NCI-H2029 treated with DMSO at 0.1 percent for 48 hours (cell line): Measurements from ENCODE around the gene SIL1.

Experiments
- DNase-seq: peaks from one replicate; lab custom pipeline; 2025; lab: John Stamatoyannopoulos, UW

Gene SIL1

DNA sequence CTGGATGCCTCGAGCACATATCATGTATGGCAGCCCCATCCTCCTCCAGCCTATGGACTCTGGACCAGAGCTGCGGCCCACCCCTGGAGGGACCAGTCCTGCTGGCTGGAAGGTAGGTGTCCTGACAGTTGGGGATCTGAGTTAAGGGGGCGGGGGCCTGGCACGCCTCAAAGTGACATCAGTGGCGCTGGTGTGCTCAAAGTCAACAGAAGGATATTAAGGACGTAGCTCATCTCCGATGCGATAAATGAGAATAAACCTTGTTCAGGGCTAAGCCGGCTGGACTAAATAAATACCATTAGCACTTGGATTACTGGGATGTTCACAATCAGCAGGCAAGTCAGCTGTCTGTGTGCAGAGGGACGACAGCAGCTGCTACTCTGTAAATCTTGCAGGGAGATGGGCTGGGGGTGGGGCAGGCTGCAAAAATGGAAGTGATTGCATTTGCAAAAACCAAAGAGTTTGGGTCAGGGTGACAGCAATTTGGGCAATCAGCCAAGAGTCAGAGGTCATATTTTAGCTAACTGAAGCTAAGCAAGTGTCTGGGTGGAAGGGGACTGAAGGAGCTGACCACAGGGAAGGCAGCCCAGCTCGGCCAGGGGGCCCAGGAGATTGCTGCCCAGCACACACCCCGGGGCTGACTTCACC is 243.0 kb downstream of the SIL1 start:
- DNase-seq = peak; percentile 87

DNA sequence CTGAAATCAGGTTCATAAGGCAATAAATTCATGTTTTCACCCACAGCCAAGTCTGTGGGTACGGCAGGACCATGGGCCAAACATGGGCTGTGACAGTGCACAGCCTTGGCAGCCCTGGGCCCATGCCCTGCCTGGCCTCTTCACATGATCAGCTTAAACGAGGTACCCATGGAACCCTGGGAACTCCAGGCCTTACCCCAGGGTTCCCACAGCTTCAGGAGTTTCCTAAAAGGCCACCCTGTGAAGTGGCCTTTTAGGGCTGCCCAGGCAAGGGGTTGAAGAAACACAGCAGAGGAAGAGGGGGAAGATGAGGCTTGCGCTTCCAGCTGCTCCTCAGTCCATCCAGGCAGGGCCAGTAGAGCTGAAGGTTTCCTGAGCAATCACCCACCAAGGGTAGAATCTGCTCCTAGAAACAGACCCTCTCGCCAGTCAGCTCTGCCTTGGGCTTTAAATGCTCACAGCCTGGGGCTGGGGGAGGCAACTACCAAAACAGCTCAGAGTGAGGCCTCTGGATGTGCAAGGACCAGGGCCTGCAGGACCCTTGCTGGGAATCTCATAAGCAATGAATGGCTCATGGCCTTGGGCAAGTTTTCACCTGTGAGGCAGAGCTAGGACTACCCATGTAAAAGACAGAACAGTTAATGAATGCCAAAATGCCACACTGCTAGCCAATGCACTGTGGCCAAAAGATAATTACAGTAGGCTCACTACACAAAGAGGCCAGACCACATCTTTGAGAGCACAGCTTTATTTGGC is 243.7 kb downstream of the SIL1 start:
- DNase-seq = no peak

DNA sequence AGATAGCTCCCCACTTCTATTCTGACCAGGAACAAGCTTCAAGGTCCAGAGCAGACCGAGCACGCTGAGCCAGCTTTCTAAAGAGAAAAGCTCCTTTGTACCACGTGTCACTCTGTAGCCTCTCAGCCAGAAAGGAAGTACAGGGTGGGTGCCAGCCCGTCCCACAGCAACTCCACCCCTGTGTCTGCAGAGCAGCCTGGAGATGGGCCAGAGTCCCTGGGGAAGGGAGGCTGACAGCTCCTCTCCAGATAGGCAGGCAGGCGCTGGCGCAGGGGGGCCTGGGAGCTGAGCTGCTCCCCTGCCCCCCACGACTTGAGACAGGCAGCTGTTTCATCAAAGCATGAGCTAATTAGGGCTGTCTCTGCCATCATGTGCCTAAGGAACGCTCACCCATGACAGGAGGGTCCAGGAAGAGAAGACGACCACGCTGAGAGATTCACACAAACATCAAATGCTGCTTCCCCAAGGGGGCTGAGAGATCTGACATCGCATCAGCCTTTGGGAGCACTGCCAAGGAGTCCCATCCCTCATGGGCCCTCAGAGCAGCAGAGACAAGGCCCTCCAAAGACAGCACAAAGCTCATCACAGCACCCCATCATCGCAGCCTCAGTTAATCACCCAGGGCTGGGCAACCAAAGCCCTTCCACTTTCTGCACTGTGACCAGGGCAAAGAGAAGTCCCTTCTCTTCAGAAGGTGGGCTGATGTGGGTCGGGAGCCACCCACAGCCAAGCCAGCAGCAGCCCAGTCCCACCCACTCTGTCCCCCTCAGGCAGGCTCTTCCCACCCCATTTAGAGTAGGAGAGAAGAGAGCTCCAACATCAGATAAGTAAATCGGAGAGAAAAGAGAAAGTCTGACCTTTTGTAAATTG is 244.5 kb downstream of the SIL1 start:
- peak; percentile 93 for DNase-seq

DNA sequence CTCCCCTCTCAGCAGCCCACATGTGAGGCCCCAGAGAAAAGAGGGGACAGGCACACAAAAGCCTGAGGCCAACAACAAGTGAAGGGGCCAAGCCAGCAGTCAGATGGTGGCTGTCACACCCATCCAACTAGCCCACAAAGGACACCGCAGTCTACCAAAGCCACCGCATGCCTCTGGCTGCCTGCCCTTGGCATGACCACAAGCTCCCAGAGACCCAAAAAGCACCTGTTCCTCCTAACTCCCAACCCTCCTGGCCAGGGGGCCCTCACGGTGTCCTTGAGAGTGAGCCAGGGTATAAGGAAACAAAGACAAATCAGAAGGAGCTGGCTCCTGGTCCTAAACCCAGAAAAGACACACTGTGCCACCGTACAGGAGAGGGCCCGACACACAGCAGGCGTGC is 245.2 kb downstream of the SIL1 start:
- DNase-seq = peak; percentile 93

DNA sequence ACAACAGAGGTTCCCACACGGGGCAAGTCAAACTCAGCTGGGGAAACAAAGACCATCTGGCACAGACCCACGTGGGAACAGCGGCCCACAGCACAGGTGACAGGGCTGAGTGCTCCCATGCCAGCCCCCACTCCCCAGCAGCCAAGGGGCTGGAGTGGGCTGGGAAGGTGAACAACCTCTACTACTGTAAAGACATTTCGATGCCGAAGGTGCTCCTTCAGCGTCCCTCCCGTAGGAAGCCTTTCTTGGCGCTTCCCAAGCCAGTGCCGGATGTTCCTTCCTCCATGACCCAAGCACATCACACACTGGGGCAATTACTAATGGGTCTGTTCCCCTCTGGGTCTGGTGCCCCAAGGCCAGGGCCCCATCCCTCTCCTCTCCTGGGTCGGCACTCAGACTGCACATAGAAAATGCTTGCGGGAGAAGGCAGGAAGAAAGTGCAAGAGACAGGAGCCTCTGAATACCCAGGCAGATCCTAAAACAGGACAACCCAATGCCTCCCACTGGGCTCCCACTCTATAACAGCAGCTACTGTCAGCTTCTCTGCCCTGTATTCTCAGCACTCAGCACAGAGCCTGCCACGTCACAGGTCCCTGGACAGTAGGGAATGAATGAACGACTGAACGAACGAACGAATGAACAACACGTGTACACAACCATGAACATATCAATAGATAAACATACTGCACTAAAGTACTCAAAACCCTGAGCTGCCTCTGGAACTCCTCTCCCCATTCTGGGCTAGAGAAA is 246.0 kb downstream of the SIL1 start:
- no peak for DNase-seq

DNA sequence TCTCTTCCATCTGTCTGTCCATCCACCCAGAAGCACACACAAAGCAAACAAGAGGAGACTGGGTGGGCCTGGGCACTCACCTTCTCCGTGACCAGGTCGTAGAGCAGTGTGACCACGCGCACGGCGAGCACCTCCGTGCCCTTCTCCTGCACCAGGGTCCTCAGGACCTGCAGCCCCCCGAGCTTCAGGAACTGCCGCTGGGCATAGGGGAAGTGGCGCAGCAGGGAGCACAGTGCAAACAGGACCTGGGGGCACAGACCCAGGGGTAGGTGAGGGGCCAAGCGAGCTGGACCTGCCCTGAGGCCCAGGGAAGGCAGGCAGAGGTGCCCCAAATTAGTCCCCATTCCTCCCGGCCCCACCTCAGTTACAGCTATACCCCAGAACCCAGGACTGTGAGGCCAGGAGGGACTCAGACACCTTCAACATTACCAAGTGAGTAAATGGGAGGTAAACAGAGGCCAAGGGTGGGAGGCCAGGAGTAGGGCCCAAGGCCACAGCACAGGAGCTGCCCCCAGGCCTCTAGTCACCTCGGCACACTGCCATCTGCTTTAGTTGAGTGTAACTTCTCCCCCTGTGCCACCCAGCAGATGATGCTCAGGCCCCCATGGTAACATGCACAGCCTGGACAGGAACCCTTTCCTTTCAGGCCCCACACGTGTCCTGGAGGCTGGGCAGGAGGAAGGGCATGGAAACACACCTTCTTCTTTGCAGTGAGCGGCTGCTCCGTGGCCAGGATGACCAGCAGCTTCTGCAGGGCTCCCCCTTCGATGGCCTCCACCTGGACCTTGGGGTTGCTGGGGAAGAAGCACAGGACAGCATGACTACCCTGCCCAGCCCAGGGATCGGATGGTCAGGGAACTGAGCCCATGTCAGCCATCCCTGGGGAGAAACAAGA is 246.8 kb downstream of the SIL1 start:
- DNase-seq = no peak

DNA sequence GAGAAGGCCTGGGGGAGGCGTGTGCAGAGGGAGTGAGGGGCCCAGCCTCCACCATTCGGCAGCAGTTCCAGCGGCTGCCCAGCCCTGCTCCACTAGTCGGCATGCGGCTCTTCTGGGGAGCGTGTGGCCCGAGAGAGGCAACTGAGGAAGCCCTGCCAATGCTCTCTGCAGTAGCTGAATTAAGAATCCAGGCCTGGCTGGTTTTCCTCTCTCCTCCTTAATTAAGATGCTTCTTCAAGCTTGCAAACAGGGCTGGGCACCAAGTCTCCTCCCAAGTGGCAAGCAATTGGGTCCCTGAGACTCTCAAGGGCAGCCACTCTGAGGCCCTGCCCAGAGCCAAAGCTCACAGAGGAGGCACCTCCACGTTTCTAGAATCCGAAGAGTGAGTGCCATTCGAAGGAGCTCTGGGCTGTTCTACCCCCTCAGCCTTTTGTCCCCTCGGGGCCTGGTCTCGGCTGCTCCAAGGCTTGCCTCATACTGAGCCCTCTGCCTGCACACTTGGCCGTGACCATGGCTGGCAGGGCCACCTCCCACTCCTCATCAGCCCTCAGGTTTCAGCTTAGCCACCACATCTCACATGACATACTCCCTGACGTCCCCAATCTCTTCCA is 247.6 kb downstream of the SIL1 start:
- no peak for DNase-seq

DNA sequence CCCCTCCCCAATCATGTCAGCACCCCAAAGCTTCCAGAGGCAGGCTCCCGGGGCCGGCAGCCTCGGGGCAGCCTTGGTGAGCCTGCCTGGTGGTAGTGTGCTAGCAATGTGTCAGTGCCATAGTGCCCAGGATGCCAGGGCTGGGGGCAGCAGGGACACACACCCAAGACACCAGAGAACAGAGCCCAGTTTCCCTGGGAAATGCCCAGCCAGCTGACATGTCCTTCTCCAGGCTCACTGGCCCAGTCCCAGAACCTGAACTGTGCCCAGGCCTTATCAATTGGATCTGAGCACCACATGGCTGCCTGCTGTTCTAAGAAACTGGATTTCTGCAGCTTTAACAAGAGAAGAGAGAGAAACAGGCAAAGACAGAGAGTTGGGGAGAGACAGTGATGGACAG is 248.2 kb downstream of the SIL1 start:
- DNase-seq = no peak

DNA sequence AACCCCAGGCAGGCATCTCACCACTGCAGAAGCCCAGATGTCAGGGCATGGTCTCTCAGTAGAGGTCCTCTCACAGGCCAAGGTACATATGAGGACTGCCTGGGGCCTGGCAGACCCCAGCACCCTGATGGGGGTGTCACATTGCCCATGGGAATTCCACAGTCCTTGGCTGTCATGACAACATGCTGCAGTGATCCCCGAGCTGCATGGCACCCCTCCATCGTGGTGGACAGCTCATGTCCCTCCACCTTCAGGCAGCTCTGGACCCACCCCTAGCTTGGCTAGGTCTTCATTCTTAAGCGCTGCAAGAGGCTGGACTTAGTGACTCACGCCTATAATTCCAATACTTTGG is 249.0 kb downstream of the SIL1 start:
- no peak for DNase-seq

DNA sequence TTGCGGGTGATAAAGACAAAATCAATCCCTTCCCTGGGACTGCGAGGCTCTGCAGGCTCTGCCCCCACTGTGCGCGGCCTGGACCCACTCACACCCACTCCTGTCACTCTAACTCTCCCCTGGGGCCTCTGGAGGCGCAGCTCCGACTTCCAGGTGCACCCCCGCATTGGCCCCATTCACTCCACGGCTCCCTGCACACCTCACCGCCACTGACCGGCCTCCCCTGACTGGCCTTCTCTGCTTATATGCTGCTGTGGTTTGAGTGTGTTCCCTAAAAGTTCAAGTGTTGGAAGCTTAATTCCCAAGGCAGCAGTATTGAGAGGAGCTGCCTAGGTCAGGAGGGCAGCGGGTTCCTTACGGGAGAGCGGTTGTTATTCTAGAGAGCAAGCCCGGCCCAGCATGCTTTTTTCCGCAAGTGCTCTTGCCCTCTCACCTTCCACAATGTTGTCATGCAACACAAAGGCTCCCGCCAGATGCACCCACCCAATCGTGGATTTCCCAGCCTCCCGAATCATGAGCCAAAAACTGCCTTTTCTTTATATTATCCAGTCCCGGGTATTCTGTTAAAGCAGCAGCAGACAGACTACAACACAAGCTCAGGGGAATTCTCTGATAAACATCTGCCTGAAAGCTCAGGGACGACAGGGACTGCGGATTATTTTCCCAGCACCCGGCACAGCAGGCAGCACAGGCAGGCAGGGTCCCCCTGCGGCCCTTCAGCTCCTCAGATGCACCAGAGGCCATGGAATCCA is 249.5 kb downstream of the SIL1 start:
- DNase-seq = no peak

DNA sequence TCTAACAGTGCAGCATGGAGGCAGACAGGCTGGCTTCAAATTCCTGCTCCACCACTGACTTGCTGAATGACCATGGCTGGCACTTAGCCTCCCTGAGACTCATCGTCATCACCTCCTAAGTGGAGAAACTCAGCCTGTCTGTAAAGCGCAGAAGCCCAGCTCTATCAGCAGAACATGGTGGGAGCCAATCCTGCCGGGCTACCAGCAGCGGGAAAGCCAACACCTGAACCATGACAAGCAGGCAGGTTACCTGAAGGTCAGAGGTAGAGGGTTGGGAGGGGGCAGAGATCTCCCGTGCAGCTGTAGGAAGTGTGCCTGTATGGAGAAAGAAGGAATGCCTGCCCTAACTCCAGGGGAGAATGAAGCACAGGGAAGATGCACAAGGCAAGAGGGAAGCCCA is 250.4 kb downstream of the SIL1 start:
- DNase-seq = no peak

DNA sequence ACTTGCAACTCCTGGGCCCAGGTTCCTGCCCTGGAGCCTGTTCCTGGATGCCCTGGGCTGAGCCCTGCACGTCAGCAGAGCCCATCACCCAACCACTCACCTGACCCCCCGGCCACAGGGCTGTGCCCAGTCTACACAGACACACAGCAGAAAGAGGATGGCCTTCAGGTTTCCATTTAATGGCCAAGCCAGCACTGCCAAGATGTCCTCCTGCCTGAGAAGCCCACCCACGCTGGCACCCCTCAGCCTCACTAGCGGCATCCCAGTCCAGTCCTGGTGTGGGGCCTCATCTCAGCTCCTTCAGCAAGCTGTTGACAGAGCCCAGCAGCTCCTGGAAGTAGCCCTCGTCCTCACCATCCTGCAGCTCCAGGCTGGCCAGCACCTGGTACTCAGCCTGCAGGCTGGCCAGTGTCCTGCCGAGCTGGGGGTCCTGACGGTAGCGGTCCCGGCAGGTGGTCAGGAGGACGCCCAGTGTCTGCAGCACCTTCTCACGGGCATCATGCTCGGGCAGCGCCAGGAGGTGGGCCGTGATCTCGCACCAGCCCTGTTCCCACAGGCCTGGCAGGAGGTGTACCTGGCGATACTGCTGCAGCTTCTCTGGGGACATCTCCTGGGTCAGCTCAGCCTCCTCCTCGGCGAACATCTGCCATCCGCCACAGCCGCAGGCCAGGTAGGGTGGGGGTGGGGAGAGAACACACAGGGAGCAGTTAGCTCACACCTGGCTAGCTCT is 251.2 kb downstream of the SIL1 start:
- DNase-seq = no peak

DNA sequence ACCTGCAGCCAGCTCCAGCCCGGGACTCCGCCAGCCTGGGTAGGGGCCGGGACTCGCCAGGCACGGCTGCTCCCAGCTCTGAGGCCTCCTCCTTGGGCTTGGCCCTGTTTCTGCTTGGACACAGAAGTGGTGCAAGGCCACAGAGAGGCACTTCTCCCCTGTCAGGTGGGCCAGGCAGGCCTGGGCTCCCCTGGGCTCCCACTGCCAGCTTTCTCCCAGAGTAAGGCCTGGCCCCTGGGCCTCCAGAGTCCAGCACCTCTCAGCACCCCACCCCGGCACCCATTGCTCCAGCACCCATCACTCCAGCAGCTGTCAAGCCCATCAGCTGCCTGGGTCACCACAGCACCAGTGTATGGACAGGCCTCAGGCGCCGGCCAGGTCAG is 251.9 kb downstream of the SIL1 start:
- DNase-seq = no peak

DNA sequence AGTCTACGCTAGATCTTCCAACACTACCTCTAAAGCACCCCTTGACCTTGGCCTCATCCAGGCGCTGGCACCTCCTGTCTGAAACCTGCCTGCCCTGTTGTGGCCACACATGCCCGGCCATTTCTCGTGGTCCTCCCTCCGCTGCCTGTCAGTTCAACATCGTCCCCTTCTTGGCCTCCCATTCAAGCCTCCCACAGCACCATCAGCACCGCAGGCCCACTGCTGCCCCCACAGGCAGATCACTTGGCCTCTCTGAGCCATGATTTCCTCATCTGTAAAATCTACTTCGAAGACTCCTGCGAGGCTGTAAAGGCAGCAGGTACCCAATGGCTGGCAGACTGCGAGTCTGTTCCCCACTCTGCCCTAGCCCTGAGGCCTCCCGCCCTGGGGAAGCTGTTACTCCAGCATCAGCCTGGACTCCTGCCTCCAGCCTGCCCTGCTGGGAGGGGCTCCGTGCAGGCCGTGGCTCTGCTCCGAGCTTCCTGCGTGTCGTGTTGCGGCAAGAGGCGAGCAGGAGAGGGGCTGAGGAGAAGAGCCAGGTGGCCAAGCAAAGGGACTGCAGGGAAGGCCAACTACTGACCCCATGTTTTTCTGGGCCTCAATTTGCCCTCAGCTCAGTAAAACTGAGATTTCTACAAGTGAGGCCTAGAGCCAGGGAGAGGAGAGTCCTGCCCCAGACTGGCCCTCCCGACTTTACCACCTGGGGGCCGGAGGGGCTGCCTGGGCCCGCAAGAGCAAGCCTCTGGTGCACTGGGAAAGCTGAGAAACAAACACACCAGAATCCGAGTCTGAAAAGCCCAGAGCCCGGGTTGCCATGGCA is 252.5 kb downstream of the SIL1 start:
- DNase-seq = no peak

DNA sequence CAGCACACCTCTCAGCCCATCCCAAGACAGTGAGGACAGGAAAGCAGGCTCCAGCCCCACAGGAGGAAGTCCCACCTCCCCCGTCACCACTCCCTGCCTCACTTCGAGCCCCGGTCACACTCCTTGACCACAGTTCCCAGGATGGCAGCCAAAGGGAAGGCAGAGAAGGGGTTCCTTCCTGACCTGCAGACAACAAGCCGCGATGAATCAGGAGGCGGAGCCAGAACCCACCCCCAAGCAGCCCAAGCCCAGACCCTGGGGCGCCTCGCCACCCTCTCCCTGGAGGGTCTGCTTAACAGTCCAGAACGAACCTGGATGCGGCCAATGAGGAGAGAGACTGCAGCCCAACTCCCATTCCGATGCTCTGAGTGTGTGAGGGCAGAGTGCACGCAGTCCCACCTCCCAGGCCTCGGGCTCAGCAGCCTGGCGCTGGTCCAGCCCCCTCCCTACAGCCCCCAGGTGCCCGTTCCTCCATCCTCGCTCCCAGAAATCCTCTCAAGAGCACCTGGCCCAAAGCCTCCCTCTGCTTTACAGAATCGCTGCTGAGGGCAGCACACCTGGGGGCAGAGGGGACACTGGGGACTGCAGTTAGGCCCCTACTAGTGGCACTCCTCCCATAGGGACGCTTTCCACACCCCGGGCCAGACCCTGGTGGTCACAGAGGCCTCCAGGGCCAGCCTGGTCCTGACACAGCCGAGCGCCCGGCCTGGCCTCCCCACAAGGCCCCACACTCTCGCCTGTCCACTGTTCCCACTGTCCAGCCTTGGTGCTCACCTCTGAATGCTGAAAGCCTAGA is 253.4 kb downstream of the SIL1 start:
- DNase-seq = no peak

DNA sequence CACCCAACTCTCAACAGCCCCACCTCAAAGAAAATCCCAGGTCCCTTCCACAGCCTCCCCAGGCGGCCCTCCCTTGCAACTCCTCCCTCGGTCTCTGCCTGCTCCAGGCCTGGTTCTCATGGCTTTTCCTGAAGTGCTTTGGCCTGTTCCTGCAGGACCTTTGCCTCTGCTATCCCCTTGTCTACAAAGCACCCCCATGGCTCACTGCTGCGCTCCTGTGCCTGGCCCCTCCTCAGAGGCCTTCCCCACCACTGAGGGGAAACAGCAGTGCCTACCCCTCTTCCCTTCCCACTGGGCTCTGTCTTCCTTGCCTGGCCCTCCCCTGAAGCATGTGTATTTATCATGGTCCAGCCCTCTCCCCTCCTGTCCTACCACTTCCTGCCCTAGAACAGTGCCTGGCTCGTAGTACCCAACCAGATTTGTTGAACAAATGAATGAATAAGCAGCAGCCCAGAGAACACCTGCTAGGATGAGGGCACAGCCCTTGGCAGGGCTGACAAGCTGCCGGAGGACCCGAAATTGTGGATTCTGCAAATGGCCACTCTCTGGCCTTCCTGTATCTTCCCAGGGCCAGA is 254.5 kb downstream of the SIL1 start:
- DNase-seq = no peak

DNA sequence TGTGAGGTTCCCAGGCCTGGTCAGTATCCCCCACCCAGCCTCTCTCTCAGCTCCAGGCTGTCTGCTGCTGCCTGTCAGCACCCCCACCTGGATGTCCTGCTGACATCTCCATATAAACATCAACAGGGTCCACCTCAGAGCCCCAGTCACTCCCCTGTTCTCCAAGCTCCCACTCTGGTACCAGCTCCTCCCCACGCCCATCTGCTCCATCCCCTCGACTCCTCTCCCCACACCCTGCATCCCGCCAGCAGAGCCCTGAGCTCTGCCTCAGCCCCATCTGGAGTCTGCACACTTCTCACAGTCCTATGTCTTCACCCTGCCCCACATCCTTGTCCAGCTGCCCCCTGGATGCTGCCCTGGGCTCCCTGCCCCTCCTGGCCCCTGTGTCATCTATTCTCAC is 255.3 kb downstream of the SIL1 start:
- DNase-seq = no peak
